HepG2 (cell line): Measurements from ENCODE around the gene TMEM139.

Experiments
- BHLHE40 ChIP-seq: IDR thresholded peaks from 2 replicates; pipeline ENCODE4 v1.6.1; 2011; ENCODE audit warnings: low read length, improper control_type of control experiment
- CBX5 ChIP-seq: sonication (generic); formaldehyde crosslinking; IDR thresholded peaks from 2 replicates; pipeline ENCODE4 v1.4.0; 2020; ENCODE audit warnings: missing genetic modification reagents, borderline replicate concordance
- CTCF ChIP-seq: sonication (generic); formaldehyde crosslinking; IDR thresholded peaks from 2 replicates; pipeline ENCODE4 v1.5.0; 2020; ENCODE audit warnings: mild to moderate bottlenecking, missing genetic modification reagents, moderate library complexity
- ELF4 ChIP-seq: sonication (generic); formaldehyde crosslinking; IDR thresholded peaks from 2 replicates; pipeline ENCODE4 v1.5.0; 2020; ENCODE audit warnings: missing genetic modification reagents, mild to moderate bottlenecking, moderate library complexity, borderline replicate concordance
- GATAD2A ChIP-seq: IDR thresholded peaks from 2 replicates; pipeline ENCODE4 v1.6.1; 2016
- JUND ChIP-seq: sonication (generic); formaldehyde crosslinking; IDR thresholded peaks from 2 replicates; pipeline ENCODE4 v1.8.0; 2022; ENCODE audit warnings: mild to moderate bottlenecking, missing genetic modification reagents
- MATR3 ChIP-seq: sonication (generic); formaldehyde crosslinking; IDR thresholded peaks from 2 replicates; pipeline ENCODE4 v1.4.0; 2020; ENCODE audit warnings: missing genetic modification reagents
- SP1 ChIP-seq, 2 experiments: fragments of 450-650 bp in 1 of 2; sonication (generic) in 1 of 2; formaldehyde crosslinking in 1 of 2; IDR thresholded peaks; 2 replicates each; pipeline versions ENCODE4 v1.4.0 to v1.6.1; 2016 to 2020; ENCODE audit warnings: missing genetic modification reagents in 1 of 2
- ZBTB1 ChIP-seq: sonication (generic); formaldehyde crosslinking; IDR thresholded peaks from 2 replicates; pipeline ENCODE4 v1.4.0; 2020; ENCODE audit warnings: missing genetic modification reagents, borderline replicate concordance
- ZFYVE20 ChIP-seq: sonication (generic); formaldehyde crosslinking; IDR thresholded peaks from 2 replicates; pipeline ENCODE4 v1.8.0; 2023; ENCODE audit warnings: low read depth, mild to moderate bottlenecking, moderate library complexity, missing genetic modification reagents, borderline replicate concordance
- ZNF282 ChIP-seq: fragments of 450-650 bp; IDR thresholded peaks from 2 replicates; pipeline ENCODE4 v1.6.1; 2018; ENCODE audit not compliant: partially characterized antibody
- ZNF549 ChIP-seq: sonication (generic); formaldehyde crosslinking; IDR thresholded peaks from 2 replicates; pipeline ENCODE4 v1.5.0; 2020; ENCODE audit warnings: missing genetic modification reagents
- ZNF709 ChIP-seq: sonication (generic); formaldehyde crosslinking; IDR thresholded peaks from 2 replicates; pipeline ENCODE4 v1.5.0; 2020; ENCODE audit warnings: mild to moderate bottlenecking, missing genetic modification reagents

- no peak for TF ChIP-seq ELF4
- TF ChIP-seq CTCF, result no peak
- no peak for TF ChIP-seq SP1 (IDR thresholded peaks at IDR 0.05)
- TF ChIP-seq SP1 (CRISPR knock-in tag; IDR thresholded peaks at IDR 0.05), result no peak
- no peak for TF ChIP-seq BHLHE40
- no peak for TF ChIP-seq ZBTB1 (CRISPR knock-in tag)
- TF ChIP-seq ZNF549 (CRISPR knock-in tag), result no peak
- TF ChIP-seq GATAD2A (CRISPR knock-in tag), result no peak
- no peak for TF ChIP-seq ZNF282
- TF ChIP-seq CBX5 (CRISPR knock-in tag), result no peak
- TF ChIP-seq ZFYVE20 (CRISPR knock-in tag), result no peak
- no peak for TF ChIP-seq JUND (CRISPR knock-in tag)
- no peak for TF ChIP-seq ZNF709 (CRISPR knock-in tag)
- TF ChIP-seq MATR3 (CRISPR knock-in tag), result no peak
Observed at GRCh38 chr7:143295870-143296269, 11.1 kb downstream of the TMEM139 start.
